ENCODE measurements around the gene CR2.

DNA sequence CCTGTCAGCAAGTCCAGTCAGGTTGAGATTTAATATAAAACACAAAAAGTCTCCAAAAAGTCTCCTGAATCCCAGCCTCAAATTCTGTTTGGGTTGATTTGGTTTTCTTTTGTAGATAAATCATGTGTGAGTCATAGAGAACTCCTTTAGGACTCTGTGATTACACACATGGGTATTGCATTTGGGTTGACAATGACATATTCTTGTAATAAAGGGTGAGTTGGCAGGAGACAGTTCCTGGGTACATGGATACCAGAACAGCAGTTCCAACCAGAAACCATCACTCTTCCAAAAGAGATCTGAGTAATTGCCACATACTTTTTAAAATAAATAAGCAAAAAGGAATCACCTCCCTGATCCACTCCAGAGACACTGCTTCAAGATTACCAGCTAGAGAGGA lies 8.9 kb downstream of the CR2 start:
- TF ChIP-seq EP300 (IDR thresholded peaks at IDR 0.05; ENCODE audit: borderline replicate concordance in 1 of 2, low read depth in 1 of 2, low read length in 1 of 2) (no peak), MAX (IDR thresholded peaks at IDR 0.05; ENCODE audit: low read depth) (no peak), GABPA (IDR thresholded peaks at IDR 0.05; ENCODE audit: low read depth) (no peak), POLR2AphosphoS5 (IDR thresholded peaks at IDR 0.05; ENCODE audit: low read depth, low read length) (no peak), RAD21 (IDR thresholded peaks at IDR 0.05; ENCODE audit: low read length) (no peak), RFX5 (IDR thresholded peaks at IDR 0.05; ENCODE audit: low read length) (no peak)
- TF ChIP-seq, protein P1, sequence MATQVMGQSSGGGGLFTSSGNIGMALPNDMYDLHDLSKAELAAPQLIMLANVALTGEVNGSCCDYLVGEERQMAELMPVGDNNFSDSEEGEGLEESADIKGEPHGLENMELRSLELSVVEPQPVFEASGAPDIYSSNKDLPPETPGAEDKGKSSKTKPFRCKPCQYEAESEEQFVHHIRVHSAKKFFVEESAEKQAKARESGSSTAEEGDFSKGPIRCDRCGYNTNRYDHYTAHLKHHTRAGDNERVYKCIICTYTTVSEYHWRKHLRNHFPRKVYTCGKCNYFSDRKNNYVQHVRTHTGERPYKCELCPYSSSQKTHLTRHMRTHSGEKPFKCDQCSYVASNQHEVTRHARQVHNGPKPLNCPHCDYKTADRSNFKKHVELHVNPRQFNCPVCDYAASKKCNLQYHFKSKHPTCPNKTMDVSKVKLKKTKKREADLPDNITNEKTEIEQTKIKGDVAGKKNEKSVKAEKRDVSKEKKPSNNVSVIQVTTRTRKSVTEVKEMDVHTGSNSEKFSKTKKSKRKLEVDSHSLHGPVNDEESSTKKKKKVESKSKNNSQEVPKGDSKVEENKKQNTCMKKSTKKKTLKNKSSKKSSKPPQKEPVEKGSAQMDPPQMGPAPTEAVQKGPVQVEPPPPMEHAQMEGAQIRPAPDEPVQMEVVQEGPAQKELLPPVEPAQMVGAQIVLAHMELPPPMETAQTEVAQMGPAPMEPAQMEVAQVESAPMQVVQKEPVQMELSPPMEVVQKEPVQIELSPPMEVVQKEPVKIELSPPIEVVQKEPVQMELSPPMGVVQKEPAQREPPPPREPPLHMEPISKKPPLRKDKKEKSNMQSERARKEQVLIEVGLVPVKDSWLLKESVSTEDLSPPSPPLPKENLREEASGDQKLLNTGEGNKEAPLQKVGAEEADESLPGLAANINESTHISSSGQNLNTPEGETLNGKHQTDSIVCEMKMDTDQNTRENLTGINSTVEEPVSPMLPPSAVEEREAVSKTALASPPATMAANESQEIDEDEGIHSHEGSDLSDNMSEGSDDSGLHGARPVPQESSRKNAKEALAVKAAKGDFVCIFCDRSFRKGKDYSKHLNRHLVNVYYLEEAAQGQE (IDR thresholded peaks at IDR 0.05; ENCODE audit: low read depth, low read length): no peak
- TF ChIP-seq, protein P2, sequence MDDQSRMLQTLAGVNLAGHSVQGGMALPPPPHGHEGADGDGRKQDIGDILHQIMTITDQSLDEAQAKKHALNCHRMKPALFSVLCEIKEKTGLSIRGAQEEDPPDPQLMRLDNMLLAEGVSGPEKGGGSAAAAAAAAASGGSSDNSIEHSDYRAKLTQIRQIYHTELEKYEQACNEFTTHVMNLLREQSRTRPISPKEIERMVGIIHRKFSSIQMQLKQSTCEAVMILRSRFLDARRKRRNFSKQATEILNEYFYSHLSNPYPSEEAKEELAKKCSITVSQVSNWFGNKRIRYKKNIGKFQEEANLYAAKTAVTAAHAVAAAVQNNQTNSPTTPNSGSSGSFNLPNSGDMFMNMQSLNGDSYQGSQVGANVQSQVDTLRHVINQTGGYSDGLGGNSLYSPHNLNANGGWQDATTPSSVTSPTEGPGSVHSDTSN (IDR thresholded peaks at IDR 0.05): no peak
- TF ChIP-seq, protein P3, sequence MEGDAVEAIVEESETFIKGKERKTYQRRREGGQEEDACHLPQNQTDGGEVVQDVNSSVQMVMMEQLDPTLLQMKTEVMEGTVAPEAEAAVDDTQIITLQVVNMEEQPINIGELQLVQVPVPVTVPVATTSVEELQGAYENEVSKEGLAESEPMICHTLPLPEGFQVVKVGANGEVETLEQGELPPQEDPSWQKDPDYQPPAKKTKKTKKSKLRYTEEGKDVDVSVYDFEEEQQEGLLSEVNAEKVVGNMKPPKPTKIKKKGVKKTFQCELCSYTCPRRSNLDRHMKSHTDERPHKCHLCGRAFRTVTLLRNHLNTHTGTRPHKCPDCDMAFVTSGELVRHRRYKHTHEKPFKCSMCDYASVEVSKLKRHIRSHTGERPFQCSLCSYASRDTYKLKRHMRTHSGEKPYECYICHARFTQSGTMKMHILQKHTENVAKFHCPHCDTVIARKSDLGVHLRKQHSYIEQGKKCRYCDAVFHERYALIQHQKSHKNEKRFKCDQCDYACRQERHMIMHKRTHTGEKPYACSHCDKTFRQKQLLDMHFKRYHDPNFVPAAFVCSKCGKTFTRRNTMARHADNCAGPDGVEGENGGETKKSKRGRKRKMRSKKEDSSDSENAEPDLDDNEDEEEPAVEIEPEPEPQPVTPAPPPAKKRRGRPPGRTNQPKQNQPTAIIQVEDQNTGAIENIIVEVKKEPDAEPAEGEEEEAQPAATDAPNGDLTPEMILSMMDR (IDR thresholded peaks at IDR 0.05): no peak

All from SK-N-SH (cell line).